Upper lobe of right lung (tissue), 1 donor: ENCODE measurements around the gene GALK2. TPM values are rescaled to one million over a fixed set of nuclear protein-coding genes. Genes with fewer than 3 reads are reported as not detected.

Experiments
- ATAC-seq: fragments of 200-7000 bp; cut with Tn5 transposase; one replicate; pipeline ENCODE4 v1.9.1; 2020; ENCODE audit warnings: mild to moderate bottlenecking, moderate library complexity
- DNase-seq: peaks from one replicate; pipeline ENCODE4 v3.0.0-alpha.2; 2020
- H3K27ac ChIP-seq: fragments of 200-600 bp; one replicate; pipeline ENCODE4 v1.8.0; 2022
- H3K27me3 ChIP-seq: fragments of 200-600 bp; one replicate; pipeline ENCODE4 v1.8.0; 2022; ENCODE audit warnings: mild to moderate bottlenecking
- H3K36me3 ChIP-seq: fragments of 200-600 bp; one replicate; pipeline ENCODE4 v1.8.0; 2022
- H3K4me1 ChIP-seq: fragments of 200-600 bp; one replicate; pipeline ENCODE4 v1.8.0; 2022
- H3K4me3 ChIP-seq: fragments of 200-600 bp; one replicate; pipeline ENCODE4 v1.8.0; 2022; ENCODE audit warnings: mild to moderate bottlenecking
- H3K9me3 ChIP-seq: fragments of 200-600 bp; one replicate; pipeline ENCODE4 v1.8.0; 2022
- CTCF ChIP-seq: fragments of 200-600 bp; IDR thresholded peaks from one replicate; pipeline ENCODE4 v1.8.0; 2022; ENCODE audit warnings: antibody characterized with exemption
- intact Hi-C: fragments of 100-400 bp; cut with DNase I; formaldehyde crosslinking; loops from one replicate; pipeline ENCODE4 v1.11.0; 2022
- microRNA-seq: library from miRNA; unstranded; fragments of <30 nt; microRNA quantifications from one replicate; pipeline ENCODE4 v1.2.0, GENCODE V29; 2020; ENCODE audit warnings: borderline microRNAs expressed
- total RNA-seq: library from RNA; stranded (reverse); fragmentation: NEBNext Ultra II Directional; extraction: Animal tissue kit (Norgen Biotek cat#: 25700); gene quantifications from one replicate; pipeline ENCODE4 v1.2.1, GENCODE V29; 2021
- donor health status: DM: no; HTN: yes; CAD: no; lungs with severe emphysema.

Gene GALK2
- total RNA-seq, 1 donor from 2014 or later = 38.2 TPM

DNA sequence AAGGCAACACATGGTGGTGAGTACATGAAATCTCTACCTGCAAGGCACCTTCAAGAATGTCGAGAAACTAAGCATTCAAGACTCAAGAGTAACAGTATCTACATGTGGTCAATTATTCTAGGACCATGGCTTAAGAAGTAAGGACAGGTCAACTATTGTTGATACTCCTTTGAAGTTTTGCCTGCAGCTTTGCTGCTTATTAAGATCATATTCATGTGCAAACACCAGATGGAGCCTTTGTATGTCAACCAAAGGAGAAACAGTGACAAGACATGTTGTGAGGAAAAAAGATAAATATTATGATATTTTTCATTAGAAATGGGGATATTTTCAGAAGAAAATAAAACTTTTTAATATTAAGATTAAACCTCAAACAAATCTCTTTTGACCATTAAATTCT lies 200.7 kb downstream of the GALK2 start:
- no peak for TF ChIP-seq CTCF
- Histone ChIP-seq H3K9me3 (no peaks in the 10 kb centered on the region), H3K36me3 (no peaks in the 10 kb centered on the region), H3K4me3 (no peak overlapping the region), H3K27me3 (no peaks in the 10 kb centered on the region), H3K4me1 (no peaks in the 10 kb centered on the region), H3K27ac (no peak overlapping the region)
- intact Hi-C loops = no loop called here
- DNase-seq (no peak), ATAC-seq (no peak)

DNA sequence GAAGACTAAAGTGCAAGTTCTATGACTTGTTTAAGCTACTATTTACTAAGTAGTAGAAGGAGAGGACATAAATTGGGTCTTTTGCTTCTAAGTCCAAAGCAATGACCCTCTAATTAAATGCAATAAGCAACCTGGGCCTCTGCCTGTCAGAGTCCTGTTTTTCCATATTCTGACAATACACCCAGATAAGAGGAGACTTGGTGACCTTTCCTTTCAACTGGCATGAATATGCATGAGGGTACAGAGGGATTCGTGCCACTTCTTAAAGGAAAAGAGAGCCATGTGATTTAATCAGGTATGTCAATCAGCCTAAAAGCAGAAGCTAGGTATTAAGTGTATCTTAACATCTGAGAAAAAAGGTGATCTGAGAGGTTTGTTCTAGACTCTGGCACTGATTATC lies 202.3 kb downstream of the GALK2 start:
- DNase-seq (no peak), ATAC-seq (no peak)
- Histone ChIP-seq H3K36me3 (no peaks in the 10 kb centered on the region), H3K27me3 (no peaks in the 10 kb centered on the region), H3K4me3 (no peak overlapping the region), H3K27ac (no peak overlapping the region), H3K4me1 (no peaks in the 10 kb centered on the region), H3K9me3 (no peaks in the 10 kb centered on the region)
- TF ChIP-seq CTCF = no peak
- intact Hi-C loops = no loop called here

DNA sequence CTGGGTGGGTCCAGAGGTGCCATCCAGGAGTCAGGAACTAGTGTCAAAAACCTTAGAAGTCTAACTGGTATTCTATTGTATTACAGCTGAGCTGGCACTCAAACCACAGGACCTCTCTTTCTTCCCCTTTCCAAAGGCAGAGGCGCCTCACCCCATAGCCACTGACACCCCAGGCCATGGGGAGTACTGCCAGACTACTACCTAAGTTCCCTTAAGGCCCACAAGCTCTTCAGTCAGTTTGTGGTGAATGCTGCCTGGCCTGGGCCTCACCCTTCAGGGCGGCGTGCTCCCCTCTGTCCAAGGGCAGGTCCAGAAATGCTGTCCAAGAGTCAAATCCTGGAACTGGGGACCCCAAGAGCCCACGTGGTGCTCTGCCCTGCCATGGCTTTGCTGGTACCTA lies 209.9 kb downstream of the GALK2 start:
- ATAC-seq (peak; percentile 49), DNase-seq (no peak)
- Histone ChIP-seq H3K27me3 (no peaks in the 10 kb centered on the region), H3K9me3 (no peaks in the 10 kb centered on the region), H3K27ac (no peak overlapping the region), H3K36me3 (no peaks in the 10 kb centered on the region), H3K4me3 (no peak overlapping the region), H3K4me1 (no peaks in the 10 kb centered on the region)
- TF ChIP-seq CTCF = no peak
- intact Hi-C loops = no loop called here

- Histone ChIP-seq H3K4me1 (no peaks in the 10 kb centered on the region), H3K27me3 (no peaks in the 10 kb centered on the region), H3K4me3 (no peak overlapping the region), H3K9me3 (no peaks in the 10 kb centered on the region), H3K36me3 (no peaks in the 10 kb centered on the region), H3K27ac (no peak overlapping the region)
- DNase-seq = no peak
- intact Hi-C loops = no loop called here
- no peak for TF ChIP-seq CTCF
- ATAC-seq = no peak
Measured at GRCh38 chr15:49380912-49381311, 210.9 kb downstream of the GALK2 start.

Small RNA genes within 50 kb of the gene (microRNA-seq; reads per million reads assigned to microRNA genes)
- gene MIR4716 = not detected

Other genes starting within 250 kb of the GALK2 start
- gene SHC4, start 206.3 kb upstream of the GALK2 start, total RNA-seq = 0.32 TPM
- gene SECISBP2L, start 123.8 kb upstream of the GALK2 start, total RNA-seq = 119 TPM
- gene COPS2, start 14.6 kb upstream of the GALK2 start, total RNA-seq = 57.2 TPM